IPS-18c (cell line): ENCODE results near the gene PACS1.
"Not testable (repeated sequence)": the region's sequence is repeated elsewhere in the genome, so short reads cannot be mapped to it uniquely, and the experiment has no call there.

Experiments
- H3K4me3 ChIP-seq: 2 replicates; pipeline ENCODE4 v1.7.0; 2013; ENCODE audit warnings: low read depth, mild to moderate bottlenecking, low read length, moderate library complexity; ENCODE audit not compliant: insufficient read depth
- H3K9me3 ChIP-seq: one replicate; pipeline ENCODE4 v1.6.1; 2013; ENCODE audit warnings: mild to moderate bottlenecking, low read length, moderate library complexity; ENCODE audit not compliant: control insufficient read depth, insufficient read depth

Gene PACS1

DNA sequence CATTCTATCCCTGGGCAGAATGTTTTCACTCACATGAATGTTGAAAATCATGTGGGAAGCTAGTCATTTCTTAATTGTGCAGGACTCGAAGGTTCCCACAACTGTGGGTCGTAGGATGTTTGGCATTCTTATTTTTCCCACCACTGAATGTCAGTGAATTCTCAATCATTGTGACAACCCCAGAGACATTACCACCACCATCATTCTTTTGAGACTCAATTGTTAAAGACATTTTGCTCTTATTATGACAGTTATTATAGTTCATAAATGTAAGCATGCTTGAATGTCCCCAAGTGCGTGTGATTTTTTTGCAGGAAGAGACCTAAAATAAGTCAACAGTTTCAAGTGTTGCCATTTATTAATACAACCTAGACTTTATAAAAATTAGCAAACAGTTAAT lies 19.0 kb downstream of the PACS1 start:
- H3K9me3 ChIP-seq, result no peaks in the 10 kb centered on the region
- no peak overlapping the region for H3K4me3 ChIP-seq

DNA sequence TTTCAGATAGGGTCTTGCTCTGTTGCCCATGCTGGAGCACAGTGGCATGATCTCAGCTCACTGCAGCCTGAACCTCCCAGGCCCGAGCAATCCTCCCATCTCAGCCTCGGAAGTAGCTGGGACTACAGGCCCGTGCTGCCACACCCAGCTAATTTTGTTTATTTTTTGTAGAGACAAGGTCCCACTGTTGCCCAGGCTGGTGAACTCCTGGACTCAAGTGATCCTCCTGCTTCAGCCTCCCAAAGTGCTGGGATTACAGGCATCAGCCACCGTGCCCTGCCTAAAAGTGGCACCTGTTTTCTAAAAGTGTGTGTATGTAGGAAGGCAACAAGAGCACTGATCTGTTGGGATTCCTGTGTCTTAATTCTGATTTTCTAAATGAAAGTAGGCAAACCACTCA lies 20.2 kb downstream of the PACS1 start:
- no peaks in the 10 kb centered on the region for H3K9me3 ChIP-seq
- H3K4me3 ChIP-seq, result no peak overlapping the region

DNA sequence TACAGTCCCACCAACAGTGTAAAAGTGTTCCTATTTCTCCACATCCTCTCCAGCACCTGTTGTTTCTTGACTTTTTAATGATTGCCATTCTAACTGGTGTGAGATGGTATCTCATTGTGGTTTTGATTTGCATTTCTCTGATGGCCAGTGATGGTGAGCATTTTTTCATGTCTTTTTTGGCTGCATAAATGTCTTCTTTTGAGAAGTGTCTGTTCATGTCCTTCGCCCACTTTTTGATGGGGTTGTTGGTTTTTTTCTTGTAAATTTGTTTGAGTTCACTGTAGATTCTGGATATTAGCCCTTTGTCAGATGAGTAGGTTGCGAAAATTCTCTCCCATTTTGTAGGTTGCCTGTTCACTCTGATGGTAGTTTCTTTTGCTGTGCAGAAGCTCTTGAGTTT lies 22.1 kb downstream of the PACS1 start:
- not testable (repeated sequence) for H3K4me3 ChIP-seq, H3K9me3 ChIP-seq

DNA sequence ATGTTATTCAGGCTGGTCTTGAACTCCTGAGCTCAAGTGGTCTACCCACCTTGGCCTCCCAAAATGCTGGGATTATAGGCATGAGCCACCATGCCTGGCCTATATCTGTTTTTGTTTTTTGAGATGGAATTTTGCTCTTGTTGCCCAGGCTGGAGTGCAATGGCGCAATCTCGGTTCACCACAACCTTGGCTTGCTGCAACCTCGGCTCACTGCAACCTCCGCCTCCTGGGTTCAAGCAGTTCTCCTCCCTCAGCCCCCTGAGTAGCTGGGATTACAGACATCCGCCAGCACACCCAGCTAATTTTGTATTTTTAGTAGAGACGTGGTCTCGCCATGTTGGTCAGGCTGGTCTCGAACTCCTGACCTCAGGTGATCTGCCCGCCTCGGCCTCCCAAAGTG lies 29.7 kb downstream of the PACS1 start:
- not testable (repeated sequence) for H3K9me3 ChIP-seq, H3K4me3 ChIP-seq

DNA sequence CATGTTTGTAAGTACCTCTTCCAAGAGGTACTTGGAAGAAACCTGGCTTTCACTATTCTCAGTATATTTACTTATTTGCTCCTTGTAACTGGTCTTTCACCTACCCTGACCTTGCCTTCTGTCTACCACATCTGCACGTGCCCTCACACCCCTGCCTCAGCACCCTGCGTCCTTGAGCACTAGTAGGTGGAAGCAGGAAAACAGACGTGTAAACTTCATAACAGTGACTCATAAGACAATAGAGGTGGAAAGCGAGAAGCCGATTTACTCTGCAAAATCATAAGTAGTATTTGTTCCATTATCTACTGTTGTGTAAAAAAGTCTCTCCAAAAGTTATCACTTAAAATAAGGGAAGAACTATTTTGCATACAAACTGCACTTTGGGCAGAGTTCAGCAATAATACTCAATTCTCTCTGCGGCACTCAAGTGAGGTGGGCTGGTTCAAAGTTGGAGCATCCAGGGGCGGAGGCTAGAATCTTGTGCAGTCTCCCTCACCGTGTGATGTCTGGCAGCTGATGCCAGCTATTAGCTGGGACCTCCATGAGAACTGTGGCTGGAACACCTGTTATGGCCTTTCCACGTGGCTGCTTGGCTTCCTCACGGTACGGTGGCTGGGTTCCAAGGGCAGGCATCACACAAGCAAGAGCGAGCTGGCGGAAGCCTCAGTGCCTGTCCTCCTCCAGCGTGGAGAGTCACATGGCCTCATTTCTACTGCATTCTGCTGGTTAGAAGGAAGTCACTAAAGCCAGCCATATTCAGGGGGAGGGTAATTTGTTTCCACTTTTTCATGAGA lies 30.4 kb downstream of the PACS1 start:
- no peak overlapping the region for H3K4me3 ChIP-seq
- no peaks in the 10 kb centered on the region for H3K9me3 ChIP-seq

DNA sequence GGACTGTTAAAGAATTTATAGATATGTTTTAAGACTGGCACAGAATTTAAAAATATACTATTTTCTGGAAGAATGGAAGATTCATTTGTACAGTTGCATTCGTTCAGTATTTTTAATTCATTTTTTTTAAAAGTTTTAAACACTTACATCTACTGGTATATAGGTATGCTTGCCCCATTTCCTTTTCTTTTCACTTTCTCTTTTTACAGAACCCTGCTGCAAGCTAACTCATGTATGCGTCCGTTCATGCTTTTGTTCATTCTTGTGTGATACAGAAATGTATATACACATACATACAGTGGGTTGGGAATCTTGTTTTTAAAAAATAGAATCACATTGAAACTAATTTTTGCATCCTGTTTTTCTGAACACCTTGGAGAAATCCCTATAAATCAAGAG lies 31.0 kb downstream of the PACS1 start:
- no peak overlapping the region for H3K4me3 ChIP-seq
- no peaks in the 10 kb centered on the region for H3K9me3 ChIP-seq

DNA sequence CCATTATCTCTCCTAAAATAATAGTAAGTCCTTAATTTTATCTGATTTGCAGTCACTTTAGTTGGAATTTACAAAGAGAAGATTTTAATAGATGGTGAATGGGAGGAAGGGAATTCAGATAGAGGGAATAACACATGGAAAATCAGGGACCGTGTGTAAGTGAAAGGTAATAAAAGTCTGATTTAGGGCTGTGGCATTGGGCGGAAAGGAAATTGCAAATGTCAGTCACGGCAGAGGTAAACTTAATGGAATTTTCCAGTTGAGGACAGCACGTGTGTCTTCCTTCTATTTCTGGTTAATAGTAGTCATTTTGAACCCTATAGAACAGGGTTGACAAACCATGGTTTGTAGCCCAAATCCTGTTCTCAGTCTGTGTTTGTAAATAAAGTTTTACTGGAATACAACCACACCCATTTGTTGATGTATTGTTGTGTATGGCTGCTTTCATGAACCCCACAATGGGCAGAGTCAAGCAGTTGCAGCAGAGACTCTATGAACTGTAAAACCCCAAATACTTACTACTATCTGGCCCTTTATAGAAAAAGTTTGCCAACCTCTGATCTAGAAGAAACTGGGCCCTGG lies 34.1 kb downstream of the PACS1 start:
- Histone ChIP-seq H3K9me3 (no peaks in the 10 kb centered on the region), H3K4me3 (no peak overlapping the region)

DNA sequence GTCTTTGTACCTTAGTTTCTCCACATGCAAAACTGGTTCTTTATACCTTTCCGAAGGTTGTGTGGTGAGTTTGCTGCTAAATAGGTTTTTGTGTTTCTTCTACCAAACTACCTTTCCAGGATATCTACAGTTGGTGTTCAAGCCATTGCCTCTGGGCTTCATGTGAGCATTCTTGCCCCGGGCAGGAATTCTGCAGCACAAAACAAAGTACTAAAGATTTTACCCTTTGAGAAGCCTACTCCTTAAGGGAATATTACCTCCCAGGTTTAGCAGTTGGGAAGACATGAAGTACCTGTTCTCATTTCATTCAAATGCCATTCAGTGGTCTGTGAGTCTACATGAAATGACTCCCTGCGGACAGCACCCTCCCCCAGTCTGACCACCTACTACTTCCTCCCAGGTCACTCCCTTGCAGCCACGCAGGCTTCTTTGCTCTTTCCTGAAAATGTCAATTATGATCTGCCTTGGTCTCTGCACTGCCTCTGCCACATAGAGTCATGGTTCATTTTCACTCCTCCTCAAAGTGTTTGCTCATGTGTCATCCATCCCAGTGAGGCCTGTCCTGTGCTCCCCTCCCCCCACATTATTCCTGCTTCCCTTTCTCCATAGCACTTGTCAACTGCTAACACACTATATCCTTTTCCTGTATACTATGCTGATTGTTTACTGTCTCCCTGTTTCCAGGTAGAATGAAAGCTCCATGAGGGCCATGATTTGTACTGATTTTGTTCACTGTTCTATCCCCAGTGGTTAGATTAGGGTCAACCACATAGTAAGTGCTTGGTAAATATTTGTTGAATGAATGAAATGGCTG lies 36.9 kb downstream of the PACS1 start:
- no peaks in the 10 kb centered on the region for H3K9me3 ChIP-seq
- no peak overlapping the region for H3K4me3 ChIP-seq

DNA sequence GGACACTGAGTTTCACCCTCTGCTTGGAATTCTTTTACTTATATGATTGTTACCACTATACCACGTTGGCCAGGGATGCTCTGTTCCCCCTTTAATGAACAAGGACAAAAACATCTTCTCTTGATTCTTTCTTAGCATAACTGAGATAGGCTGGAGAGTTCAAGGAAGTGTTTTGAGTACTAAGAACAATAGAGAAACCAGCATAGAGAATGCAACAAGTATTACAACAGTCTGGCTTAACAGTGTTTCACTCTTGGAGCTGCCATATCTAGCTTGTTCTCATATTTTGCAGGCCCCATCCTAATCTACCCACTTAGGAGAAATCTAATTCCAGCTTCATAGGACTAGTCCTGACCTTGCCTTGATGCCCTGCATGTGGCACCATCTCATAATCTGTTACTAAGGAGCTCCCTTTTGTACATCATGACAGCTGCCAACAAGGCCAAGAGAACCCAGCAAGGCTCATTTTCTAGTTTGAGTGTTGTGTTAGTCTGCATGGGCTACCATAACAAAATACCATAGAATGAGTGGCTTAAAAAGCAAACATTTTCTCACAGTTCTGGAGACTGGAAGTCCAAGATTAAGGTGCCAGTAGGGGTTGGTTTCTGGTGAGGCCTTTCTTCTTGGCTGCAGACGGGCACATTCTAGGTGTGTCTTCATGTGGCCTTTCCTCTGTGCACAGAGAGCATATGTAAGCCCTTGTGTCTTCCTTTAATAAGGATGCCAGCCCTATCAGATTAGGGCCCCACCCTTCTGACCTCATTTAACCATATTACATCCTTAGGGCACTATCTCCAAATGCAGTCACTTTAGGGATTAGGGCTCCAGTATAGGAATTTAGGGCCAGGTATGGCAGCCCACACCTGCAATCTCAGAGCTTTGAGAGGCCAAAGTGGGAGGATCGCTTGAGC lies 37.8 kb downstream of the PACS1 start:
- no peaks in the 10 kb centered on the region for H3K9me3 ChIP-seq
- H3K4me3 ChIP-seq, result no peak overlapping the region

DNA sequence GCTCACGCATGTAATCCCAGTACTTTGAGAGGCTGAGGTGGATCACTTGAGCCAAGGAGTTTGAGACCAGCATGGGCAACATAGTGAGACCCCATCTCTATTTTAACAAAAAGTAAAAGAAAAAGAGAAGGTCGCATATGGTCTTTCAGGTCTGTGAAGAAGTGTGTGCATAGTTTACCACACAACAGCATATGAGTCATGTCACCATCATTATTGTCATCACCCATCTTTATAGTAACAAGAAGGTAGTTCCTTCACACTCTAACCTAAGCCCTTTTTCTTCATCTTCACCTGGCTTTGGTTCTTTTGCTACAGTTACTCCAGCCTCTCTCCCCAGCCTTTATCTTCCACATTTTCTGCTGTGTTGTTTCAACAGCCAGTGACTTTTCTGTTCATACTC lies 39.2 kb downstream of the PACS1 start:
- H3K9me3 ChIP-seq, result no peaks in the 10 kb centered on the region
- H3K4me3 ChIP-seq, result no peak overlapping the region

DNA sequence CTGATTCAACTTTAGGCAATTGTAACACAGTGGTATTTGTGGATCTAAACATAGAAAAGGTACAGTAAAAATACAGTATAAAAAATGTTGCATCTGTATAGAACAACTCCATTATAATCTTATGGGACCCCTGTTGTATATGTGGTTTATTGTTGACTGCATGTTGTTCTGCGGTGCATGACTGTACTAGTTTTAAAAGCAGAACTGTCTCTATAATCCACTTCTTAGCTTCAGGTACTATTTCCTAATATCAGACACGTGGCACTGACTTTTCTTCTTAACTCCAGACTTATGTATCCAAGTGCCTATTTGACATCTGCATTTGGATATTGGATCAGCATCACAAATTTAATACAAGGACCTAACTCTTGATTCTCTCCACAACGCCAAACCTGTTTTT lies 41.1 kb downstream of the PACS1 start:
- H3K4me3 ChIP-seq, result no peak overlapping the region

DNA sequence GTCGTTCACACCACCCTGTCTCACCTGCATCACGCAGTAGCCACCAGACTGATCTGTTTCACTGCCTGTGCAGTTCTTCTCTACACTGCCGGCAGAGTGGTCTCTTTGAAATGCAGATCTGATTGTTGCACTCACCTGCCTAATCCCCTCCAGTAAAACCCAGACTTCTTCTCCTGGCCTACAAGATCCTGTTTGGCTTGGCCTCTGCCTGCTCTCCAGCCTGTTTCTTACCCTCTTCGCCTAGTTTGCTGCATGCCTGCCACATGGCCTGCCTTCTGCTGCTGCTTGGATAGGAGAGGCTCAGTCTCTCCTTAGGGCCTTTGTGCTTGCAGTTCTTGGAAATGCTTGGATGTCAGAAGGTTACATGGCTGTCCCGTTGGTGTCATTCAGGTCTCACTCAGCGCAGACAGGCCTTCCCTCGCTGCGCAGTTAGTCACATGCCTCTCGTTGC lies 42.0 kb downstream of the PACS1 start:
- Histone ChIP-seq H3K9me3 (no peaks in the 10 kb centered on the region), H3K4me3 (no peak overlapping the region)

More for the DNA sequence above, 41.1 kb downstream of the PACS1 start:
- H3K9me3 ChIP-seq, result no peaks in the 10 kb centered on the region

DNA sequence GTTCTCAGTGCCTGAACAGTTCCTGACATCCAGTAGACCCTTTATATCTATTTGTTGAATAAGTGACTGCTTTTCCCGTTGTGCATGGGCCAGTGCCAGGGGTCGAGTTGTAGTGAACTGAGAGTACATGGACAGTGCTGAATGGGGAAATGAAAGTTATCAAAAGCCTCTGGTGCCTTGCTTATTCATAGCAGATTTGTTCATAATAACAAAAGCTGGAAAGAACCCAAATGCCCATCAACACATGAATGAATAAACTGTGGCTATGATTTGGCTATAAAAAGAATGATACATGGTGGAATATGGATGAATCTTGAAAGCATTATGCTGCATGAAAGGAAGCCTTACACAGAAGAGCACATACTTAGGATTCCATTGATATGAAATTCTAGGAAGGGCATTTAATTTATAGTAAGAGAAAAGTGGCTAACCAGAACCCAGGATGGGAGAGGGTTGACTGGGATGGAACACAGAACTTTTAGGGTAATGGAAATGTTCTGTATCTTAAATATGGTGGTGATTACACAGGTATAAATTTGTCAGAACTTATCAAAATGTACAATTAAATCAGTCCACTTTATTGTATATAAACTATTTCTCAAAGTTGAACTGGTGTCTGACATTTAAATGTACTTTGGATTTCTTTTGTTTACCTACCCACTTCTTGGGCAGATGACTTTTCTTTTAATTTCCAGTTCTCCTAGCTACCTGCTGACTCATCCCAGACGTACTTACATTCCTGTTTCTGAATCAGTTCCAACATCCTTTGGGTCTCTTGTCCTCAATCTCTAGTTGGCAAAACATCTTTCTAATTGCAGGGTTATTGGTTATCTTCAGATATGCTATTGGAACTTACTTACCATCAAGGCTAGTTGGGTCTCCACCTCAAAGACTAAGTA lies 42.8 kb downstream of the PACS1 start:
- Histone ChIP-seq H3K9me3 (no peaks in the 10 kb centered on the region), H3K4me3 (no peak overlapping the region)

DNA sequence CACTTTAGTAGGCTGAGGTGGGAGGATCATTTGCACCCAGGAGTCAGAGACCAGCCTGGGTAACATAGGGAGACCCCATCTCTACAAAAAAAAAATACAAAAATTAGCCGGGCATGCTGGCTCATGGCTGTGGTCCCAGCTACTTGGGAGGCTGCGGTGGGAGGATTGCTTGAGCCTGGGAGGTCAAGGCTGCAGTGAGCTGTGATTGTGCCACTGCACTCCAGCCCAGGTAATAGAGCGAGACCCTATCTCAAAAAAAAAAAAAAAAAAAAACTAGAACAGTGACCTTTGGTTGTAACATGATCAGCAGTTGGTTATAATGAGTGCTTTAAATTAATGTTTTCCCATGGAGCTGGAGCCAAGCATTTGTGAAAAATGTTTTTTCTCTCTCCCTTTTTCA lies 44.9 kb downstream of the PACS1 start:
- H3K9me3 ChIP-seq, H3K4me3 ChIP-seq: not testable (repeated sequence)

DNA sequence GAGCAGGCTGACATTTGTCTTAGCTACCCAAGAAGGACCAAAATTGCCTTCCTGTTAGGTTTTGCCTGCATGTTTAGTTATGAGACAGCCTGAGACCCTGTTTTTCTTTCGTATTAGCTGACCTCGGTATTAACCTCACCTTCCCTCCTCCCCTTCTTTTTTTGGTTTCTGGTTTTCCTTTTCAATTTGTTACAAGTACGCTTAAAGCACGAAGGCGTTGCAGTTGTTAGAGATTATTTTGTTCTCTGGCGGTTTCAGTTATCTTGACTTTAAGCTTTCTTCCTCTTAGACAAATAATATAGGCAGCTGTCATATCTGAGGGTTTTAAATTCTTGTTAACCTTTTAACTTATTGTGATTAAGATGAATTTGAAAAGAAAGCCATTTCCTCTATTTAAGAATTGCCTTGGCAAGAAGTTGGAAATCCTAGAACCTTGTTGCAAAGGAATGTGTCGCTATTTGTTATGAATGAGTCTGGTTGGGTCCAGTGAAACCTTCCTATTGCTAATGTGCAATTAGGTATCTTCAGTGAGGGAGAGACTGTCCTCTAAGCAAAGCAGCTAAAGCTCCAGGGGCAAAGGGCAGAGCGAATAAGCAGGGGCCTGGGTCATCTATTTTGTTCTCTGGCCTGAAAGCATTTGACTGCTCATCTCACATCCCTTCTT lies 45.7 kb downstream of the PACS1 start:
- H3K9me3 ChIP-seq, result no peaks in the 10 kb centered on the region
- H3K4me3 ChIP-seq, result no peak overlapping the region
